ENCODE measurements around the gene ABCD2.
"Not testable (repeated sequence)": the region's sequence is repeated elsewhere in the genome, so short reads cannot be mapped to it uniquely, and the experiment has no call there.

The ABCD2 gene

GRCh38 chr12:39627914-39628313 is 8.3 kb upstream of the ABCD2 start:
- no peaks in the 10 kb centered on the region for H3K79me2 ChIP-seq (ENCODE audit: control insufficient read depth, insufficient read depth, low read length, poor library complexity)
- H3K4ac ChIP-seq (ENCODE audit: low read depth, low read length) = no peak overlapping the region
- no peaks in the 10 kb centered on the region for H3K27me3 ChIP-seq (ENCODE audit: insufficient read depth, low read length)
- no peak overlapping the region for H2AFZ ChIP-seq (ENCODE audit: insufficient read depth, low read length, poor library complexity)
- no peak overlapping the region for H3K23ac ChIP-seq (ENCODE audit: low read length)
- H3K36me3 ChIP-seq (ENCODE audit: control insufficient read depth in 1 of 2, insufficient read depth in 2 of 2, low read length in 2 of 2) = no peaks in the 10 kb centered on the region
- WGBS (ENCODE audit: extremely low coverage, insufficient coverage, insufficient read length) = no CpG with 5 or more reads among the region's 1 CpG
- H3K4me2 ChIP-seq (ENCODE audit: low read length) = no peak overlapping the region
- no peaks in the 10 kb centered on the region for H3K4me1 ChIP-seq (ENCODE audit: control insufficient read depth in 1 of 2, insufficient read depth in 2 of 2, low read length in 2 of 2)
- H2BK12ac ChIP-seq (ENCODE audit: low read length) = no peak overlapping the region
- H4K8ac ChIP-seq (ENCODE audit: low read depth, low read length) = no peak overlapping the region
- H4K12ac ChIP-seq (ENCODE audit: low read depth, low read length) = no peak overlapping the region
- no peak overlapping the region for H3K27ac ChIP-seq (ENCODE audit: low read depth, low read length)
- no peak overlapping the region for H4K91ac ChIP-seq (ENCODE audit: low read depth, low read length)
- DNase-seq = no peak
- no peak overlapping the region for H3K14ac ChIP-seq (ENCODE audit: low read length)
- no peak overlapping the region for H3K9ac ChIP-seq (ENCODE audit: low read length)
- no peak overlapping the region for H2BK5ac ChIP-seq (ENCODE audit: low read depth, low read length, poor library complexity)
- H3K79me1 ChIP-seq (ENCODE audit: low read length) = no peaks in the 10 kb centered on the region
- H3K9me3 ChIP-seq (ENCODE audit: insufficient read depth, low read depth, low read length) = no peaks in the 10 kb centered on the region
- H3K4me3 ChIP-seq (ENCODE audit: low read depth, low read length) = no peak overlapping the region
- H2AK5ac ChIP-seq (ENCODE audit: low read length) = no peak overlapping the region
- H3K18ac ChIP-seq (ENCODE audit: low read length) = no peak overlapping the region
- H2BK120ac ChIP-seq (ENCODE audit: insufficient read depth, low read length, poor library complexity) = no peak overlapping the region

- Histone ChIP-seq H4K91ac (ENCODE audit: low read depth, low read length) (no peak overlapping the region), H2AK5ac (ENCODE audit: low read length) (no peak overlapping the region), H3K18ac (ENCODE audit: low read length) (no peak overlapping the region), H3K4me1 (ENCODE audit: control insufficient read depth in 1 of 2, insufficient read depth in 2 of 2, low read length in 2 of 2) (no peaks in the 10 kb centered on the region), H4K8ac (ENCODE audit: low read depth, low read length) (no peak overlapping the region), H2AFZ (ENCODE audit: insufficient read depth, low read length, poor library complexity) (no peak overlapping the region), H3K27me3 (ENCODE audit: insufficient read depth, low read length) (no peaks in the 10 kb centered on the region), H3K79me2 (ENCODE audit: control insufficient read depth, insufficient read depth, low read length, poor library complexity) (no peaks in the 10 kb centered on the region), H3K9me3 (ENCODE audit: insufficient read depth, low read depth, low read length) (no peaks in the 10 kb centered on the region), H3K23ac (ENCODE audit: low read length) (no peak overlapping the region), H2BK120ac (ENCODE audit: insufficient read depth, low read length, poor library complexity) (no peak overlapping the region), H3K27ac (ENCODE audit: low read depth, low read length) (no peak overlapping the region), H3K79me1 (ENCODE audit: low read length) (no peaks in the 10 kb centered on the region), H2BK5ac (ENCODE audit: low read depth, low read length, poor library complexity) (no peak overlapping the region), H3K14ac (ENCODE audit: low read length) (no peak overlapping the region), H3K36me3 (ENCODE audit: control insufficient read depth in 1 of 2, insufficient read depth in 2 of 2, low read length in 2 of 2) (no peaks in the 10 kb centered on the region), H3K4ac (ENCODE audit: low read depth, low read length) (no peak overlapping the region), H4K12ac (ENCODE audit: low read depth, low read length) (no peak overlapping the region), H2BK12ac (ENCODE audit: low read length) (no peak overlapping the region), H3K4me3 (ENCODE audit: low read depth, low read length) (no peak overlapping the region), H3K9ac (ENCODE audit: low read length) (no peak overlapping the region), H3K4me2 (ENCODE audit: low read length) (no peak overlapping the region)
- WGBS (ENCODE audit: extremely low coverage, insufficient coverage, insufficient read length) = no CpG with 5 or more reads among the region's 20 CpGs
- DNase-seq = no peak
Measured at GRCh38 chr12:39626033-39626814, 6.6 kb upstream of the ABCD2 start.

GRCh38 chr12:39623919-39624318 is 4.3 kb upstream of the ABCD2 start:
- Histone ChIP-seq H3K79me1 (ENCODE audit: low read length) (no peaks in the 10 kb centered on the region), H3K79me2 (ENCODE audit: control insufficient read depth, insufficient read depth, low read length, poor library complexity) (no peaks in the 10 kb centered on the region), H3K4me1 (ENCODE audit: control insufficient read depth in 1 of 2, insufficient read depth in 2 of 2, low read length in 2 of 2) (no peaks in the 10 kb centered on the region), H2BK120ac (ENCODE audit: insufficient read depth, low read length, poor library complexity) (no peak overlapping the region), H3K23ac (ENCODE audit: low read length) (no peak overlapping the region), H3K4me2 (ENCODE audit: low read length) (no peak overlapping the region), H3K18ac (ENCODE audit: low read length) (no peak overlapping the region), H4K12ac (ENCODE audit: low read depth, low read length) (no peak overlapping the region), H2AK5ac (ENCODE audit: low read length) (no peak overlapping the region), H3K4me3 (ENCODE audit: low read depth, low read length) (no peak overlapping the region), H3K27ac (ENCODE audit: low read depth, low read length) (no peak overlapping the region), H2AFZ (ENCODE audit: insufficient read depth, low read length, poor library complexity) (no peak overlapping the region), H2BK5ac (ENCODE audit: low read depth, low read length, poor library complexity) (no peak overlapping the region), H4K8ac (ENCODE audit: low read depth, low read length) (no peak overlapping the region), H3K9ac (ENCODE audit: low read length) (no peak overlapping the region), H3K36me3 (ENCODE audit: control insufficient read depth in 1 of 2, insufficient read depth in 2 of 2, low read length in 2 of 2) (no peaks in the 10 kb centered on the region), H4K91ac (ENCODE audit: low read depth, low read length) (no peak overlapping the region), H3K4ac (ENCODE audit: low read depth, low read length) (no peak overlapping the region), H2BK12ac (ENCODE audit: low read length) (no peak overlapping the region), H3K9me3 (ENCODE audit: insufficient read depth, low read depth, low read length) (no peaks in the 10 kb centered on the region), H3K14ac (ENCODE audit: low read length) (no peak overlapping the region), H3K27me3 (ENCODE audit: insufficient read depth, low read length) (no peaks in the 10 kb centered on the region)
- 71% methylated on average over 1 of the region's 1 CpG for WGBS (ENCODE audit: extremely low coverage, insufficient coverage, insufficient read length)
- no peak for DNase-seq

- no CpG with 5 or more reads among the region's 10 CpGs for WGBS (ENCODE audit: extremely low coverage, insufficient coverage, insufficient read length)
- H2AFZ ChIP-seq (ENCODE audit: insufficient read depth, low read length, poor library complexity); H2BK5ac ChIP-seq (ENCODE audit: low read depth, low read length, poor library complexity); H3K4me1 ChIP-seq (ENCODE audit: control insufficient read depth in 1 of 2, insufficient read depth in 2 of 2, low read length in 2 of 2); H3K4me2 ChIP-seq (ENCODE audit: low read length); H3K36me3 ChIP-seq (ENCODE audit: control insufficient read depth in 1 of 2, insufficient read depth in 2 of 2, low read length in 2 of 2); H4K91ac ChIP-seq (ENCODE audit: low read depth, low read length); H3K14ac ChIP-seq (ENCODE audit: low read length); H3K4ac ChIP-seq (ENCODE audit: low read depth, low read length); H4K8ac ChIP-seq (ENCODE audit: low read depth, low read length); H3K4me3 ChIP-seq (ENCODE audit: low read depth, low read length); H3K79me1 ChIP-seq (ENCODE audit: low read length); DNase-seq; H3K9ac ChIP-seq (ENCODE audit: low read length); H3K18ac ChIP-seq (ENCODE audit: low read length); H3K9me3 ChIP-seq (ENCODE audit: insufficient read depth, low read depth, low read length); H2BK120ac ChIP-seq (ENCODE audit: insufficient read depth, low read length, poor library complexity); H3K23ac ChIP-seq (ENCODE audit: low read length); H3K27me3 ChIP-seq (ENCODE audit: insufficient read depth, low read length); H2AK5ac ChIP-seq (ENCODE audit: low read length); H2BK12ac ChIP-seq (ENCODE audit: low read length); H3K79me2 ChIP-seq (ENCODE audit: control insufficient read depth, insufficient read depth, low read length, poor library complexity); H3K27ac ChIP-seq (ENCODE audit: low read depth, low read length); H4K12ac ChIP-seq (ENCODE audit: low read depth, low read length): not testable (repeated sequence)
Measured at GRCh38 chr12:39623160-39623559, 3.6 kb upstream of the ABCD2 start.

Data from trophoblast cell (in vitro differentiated cells and primary cell).